NB4 (cell line): Measurements from ENCODE around the gene INO80D.
"Not testable (repeated sequence)": the region's sequence is repeated elsewhere in the genome, so short reads cannot be mapped to it uniquely, and the experiment has no call there.

Experiments
- DNase-seq: peaks from one replicate; pipeline ENCODE4 v3.0.0; 2010; ENCODE audit warnings: low read depth
- H3K4me3 ChIP-seq: one replicate; pipeline ENCODE4 v1.5.1; 2011; ENCODE audit warnings: mild to moderate bottlenecking, low read depth, low read length, moderate library complexity
- MYC ChIP-seq: IDR thresholded peaks from 2 replicates; pipeline ENCODE4 v1.6.1; 2011; ENCODE audit warnings: low read depth, low read length
- POLR2A ChIP-seq: IDR thresholded peaks from 2 replicates; pipeline ENCODE4 v1.6.1; 2011; ENCODE audit warnings: mild to moderate bottlenecking; ENCODE audit not compliant: insufficient read length; ENCODE audit errors: extremely low read depth
- TF ChIP-seq, protein P1 (sequence below): IDR thresholded peaks from one replicate; pipeline ENCODE4 v1.5.1; 2012; ENCODE audit warnings: low read depth, low read length
- TF ChIP-seq, protein P2 (sequence below): IDR thresholded peaks from 2 replicates; pipeline ENCODE4 v1.6.1; 2011; ENCODE audit warnings: low read depth, low read length

Gene INO80D

DNA sequence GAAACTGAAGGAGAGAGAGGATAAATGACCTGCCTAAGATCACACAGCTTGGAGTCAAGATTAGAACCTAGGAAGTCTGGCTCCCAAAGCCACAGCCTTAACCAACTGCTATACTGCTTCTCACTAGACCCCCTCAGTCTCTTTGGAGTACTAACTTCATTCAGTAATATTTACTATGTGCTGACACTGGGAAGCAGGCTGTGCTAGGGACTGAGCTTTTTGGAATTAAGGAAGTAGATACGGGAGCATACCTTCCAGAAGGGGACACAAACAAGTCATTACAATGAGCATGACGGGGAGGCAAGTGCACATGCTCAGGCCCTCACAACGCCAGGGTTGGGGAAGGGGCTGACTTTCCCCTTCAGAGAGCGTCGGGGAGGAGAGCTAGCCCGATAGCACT, 97.7 kb downstream of the INO80D start:
- TF ChIP-seq, protein P1, sequence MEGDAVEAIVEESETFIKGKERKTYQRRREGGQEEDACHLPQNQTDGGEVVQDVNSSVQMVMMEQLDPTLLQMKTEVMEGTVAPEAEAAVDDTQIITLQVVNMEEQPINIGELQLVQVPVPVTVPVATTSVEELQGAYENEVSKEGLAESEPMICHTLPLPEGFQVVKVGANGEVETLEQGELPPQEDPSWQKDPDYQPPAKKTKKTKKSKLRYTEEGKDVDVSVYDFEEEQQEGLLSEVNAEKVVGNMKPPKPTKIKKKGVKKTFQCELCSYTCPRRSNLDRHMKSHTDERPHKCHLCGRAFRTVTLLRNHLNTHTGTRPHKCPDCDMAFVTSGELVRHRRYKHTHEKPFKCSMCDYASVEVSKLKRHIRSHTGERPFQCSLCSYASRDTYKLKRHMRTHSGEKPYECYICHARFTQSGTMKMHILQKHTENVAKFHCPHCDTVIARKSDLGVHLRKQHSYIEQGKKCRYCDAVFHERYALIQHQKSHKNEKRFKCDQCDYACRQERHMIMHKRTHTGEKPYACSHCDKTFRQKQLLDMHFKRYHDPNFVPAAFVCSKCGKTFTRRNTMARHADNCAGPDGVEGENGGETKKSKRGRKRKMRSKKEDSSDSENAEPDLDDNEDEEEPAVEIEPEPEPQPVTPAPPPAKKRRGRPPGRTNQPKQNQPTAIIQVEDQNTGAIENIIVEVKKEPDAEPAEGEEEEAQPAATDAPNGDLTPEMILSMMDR: no peak
- TF ChIP-seq POLR2A (no peak), MYC (no peak)
- TF ChIP-seq, protein P2, sequence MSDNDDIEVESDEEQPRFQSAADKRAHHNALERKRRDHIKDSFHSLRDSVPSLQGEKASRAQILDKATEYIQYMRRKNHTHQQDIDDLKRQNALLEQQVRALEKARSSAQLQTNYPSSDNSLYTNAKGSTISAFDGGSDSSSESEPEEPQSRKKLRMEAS: no peak
- DNase-seq: no peak
- H3K4me3 ChIP-seq: no peak overlapping the region

DNA sequence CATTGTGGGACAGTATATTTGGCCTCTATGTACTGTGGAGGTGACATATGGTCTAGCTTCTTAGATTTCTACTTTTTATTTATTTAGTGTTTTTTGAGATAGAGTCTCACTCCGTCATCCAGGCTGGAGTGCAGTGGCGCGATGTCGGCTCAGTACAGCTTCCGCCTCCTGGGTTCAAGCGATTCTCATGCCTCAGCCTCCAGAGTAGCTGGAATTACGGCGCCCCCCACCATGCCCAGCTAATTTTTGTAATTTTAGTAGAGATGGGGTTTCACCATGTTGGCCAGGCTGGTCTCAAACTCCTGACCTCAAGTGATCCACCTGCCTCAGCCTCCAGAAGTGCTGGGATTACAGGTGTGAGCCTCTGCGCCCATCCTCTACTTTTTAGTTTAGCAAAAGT, 99.6 kb downstream of the INO80D start:
- DNase-seq, H3K4me3 ChIP-seq: not testable (repeated sequence)

DNA sequence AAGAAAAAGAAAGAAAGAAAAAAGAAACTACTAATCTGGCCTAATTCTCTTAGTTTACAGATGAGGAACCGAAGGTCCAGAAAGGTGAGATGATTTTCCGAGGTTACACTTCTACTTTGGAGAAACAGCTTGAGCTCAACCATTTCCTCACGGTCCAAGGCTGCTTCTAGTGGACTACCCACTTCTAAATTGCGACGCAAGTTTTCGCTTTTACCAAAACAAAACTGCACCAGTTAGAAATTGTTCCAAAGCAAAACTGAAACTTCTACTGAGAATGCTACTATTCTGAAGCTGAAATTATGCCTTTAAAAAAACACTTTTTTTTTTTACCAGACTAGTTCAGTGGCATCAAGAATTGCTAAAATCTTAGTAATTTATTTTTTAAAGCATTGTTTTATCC, 101.6 kb downstream of the INO80D start:
- H3K4me3 ChIP-seq: no peak overlapping the region
- TF ChIP-seq MYC: no peak
- TF ChIP-seq, protein P1: no peak
- TF ChIP-seq, protein P2: no peak
- TF ChIP-seq POLR2A: no peak
- no peak for DNase-seq

DNA sequence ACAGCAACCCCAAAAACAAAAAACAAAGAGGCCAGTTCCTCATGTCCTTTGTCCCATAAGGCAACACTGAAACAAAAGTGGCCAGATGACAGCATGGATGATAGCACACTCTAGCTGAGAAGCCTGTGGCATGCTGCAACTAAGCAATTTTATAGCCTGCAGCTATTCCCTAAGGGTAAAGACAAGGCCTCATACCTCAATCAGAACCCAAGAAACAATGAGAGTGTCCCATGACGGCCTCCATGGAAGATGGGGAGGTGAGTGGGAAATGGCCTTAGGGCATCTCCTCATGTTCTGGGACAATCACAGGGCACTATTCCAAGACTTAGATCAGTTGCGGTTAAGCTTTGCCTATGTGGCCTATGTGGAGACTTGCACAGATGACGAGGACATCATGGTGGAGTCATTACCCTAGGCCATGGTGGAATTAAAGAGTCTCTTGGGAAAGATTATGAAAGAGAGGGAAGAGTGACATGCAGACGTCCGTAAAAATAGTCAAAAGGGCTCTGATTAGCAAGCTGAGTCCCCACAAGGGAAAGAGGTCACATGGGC, 103.1 kb downstream of the INO80D start:
- no peak for DNase-seq
- TF ChIP-seq MYC (no peak), POLR2A (no peak)
- TF ChIP-seq, protein P1: no peak
- H3K4me3 ChIP-seq: no peak overlapping the region

DNA sequence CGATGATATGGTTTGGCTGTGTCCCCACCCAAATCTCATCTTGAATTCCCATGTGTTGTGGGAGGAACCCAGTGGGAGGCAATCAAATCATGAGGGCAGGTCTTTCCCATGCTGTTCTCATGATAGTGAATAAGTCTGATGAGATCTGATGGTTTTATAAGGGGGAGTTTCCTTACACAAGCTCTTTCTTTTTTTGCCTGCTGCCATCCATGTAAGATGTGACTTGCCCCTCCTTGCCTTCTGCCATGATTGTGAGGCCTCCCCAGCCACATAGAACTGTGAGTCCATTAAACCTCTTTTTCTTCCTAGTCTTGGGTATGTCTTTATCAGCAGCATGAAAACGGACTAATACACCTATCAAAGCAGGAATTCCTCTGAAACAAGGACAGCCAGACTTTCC, 107.2 kb downstream of the INO80D start:
- not testable (repeated sequence) for H3K4me3 ChIP-seq, DNase-seq

DNA sequence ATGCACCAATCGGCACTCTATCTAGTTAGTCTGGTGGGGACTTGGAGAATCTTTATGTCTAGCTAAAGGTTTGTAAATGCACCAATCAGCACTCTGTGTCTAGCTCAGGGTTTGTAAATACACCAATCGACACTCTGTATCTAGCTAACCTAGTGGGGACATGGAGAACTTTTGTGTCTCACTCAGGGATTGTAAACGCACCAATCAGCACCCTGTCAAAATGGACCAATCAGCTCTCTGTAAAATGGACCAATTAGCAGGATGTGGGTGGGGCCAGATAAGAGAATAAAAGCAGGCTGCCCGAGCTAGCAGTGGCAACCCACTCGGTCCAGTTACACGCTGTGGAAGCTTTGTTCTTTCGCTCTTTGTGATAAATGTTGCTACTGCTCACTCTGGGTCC, 108.3 kb downstream of the INO80D start:
- H3K4me3 ChIP-seq, DNase-seq: not testable (repeated sequence)

DNA sequence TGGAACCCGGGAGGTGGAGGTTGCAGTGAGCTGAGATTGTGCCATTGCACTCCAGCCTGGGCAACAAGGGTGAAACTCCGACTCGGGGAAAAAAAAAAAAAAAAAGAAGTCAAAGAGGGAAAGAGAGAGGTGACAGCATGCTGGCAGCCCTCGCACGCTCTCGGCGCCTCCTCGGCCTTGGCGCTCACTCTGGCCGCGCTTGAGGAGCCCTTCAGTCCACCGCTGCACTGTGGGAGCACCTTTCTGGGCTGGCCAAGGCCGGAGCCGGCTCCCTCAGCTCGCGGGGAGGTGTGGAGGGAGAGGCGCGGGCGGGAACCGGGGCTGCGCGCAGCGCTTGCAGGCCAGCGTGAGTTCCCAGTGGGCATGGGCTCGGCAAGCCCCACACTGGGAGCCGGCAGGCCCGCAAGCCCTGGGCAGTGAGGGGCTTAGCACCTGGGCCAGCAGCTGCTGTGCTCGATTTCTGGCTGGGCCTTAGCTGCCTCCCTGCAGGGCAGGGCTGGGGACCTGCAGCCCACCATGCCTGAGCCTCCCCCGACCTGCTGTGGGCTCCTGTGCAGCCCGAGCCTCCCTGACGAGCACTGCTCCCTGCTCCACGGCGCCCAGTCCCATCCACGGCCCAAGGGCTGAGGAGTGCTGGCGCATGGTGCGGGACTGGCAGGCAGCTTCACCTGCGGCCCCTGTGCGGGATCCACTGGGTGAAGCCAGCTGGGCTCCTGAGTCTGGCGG, 108.9 kb downstream of the INO80D start:
- not testable (repeated sequence) for DNase-seq, H3K4me3 ChIP-seq

DNA sequence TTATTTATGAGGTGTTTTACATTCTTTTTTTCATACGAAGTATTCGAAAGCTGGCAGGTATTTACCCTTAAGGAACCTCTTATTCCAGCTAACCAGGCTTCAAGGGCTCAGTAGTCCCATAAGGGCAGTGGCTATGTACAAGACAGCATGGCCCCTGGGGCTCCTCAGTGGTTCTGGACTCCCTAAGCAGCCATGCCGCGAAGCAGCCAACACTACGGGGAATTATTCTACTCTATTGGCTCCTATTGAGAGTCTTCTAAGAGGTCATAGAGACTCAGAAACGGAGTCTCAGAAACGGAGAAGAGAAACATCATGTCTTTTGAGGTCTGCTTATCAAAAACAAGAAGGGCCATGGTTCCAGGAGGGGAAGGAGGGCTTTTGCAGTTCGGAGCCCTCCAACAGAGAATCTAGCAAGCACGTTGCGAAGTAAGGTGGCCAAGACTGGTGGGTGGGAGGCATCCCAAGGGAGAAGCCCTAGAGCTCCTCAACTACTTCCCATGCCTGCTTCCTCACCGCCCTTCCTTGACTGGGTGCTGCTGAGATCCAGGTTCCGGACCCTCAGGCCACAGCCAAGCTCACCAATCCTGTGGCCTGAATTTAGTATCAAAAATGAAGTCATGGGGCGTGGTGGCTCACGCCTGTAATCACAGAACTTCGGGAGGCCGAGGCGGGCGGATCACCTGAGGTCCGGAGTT, 109.7 kb downstream of the INO80D start:
- no peak overlapping the region for H3K4me3 ChIP-seq
- TF ChIP-seq, protein P1: no peak
- TF ChIP-seq MYC (no peak), POLR2A (no peak)
- TF ChIP-seq, protein P2: no peak
- no peak for DNase-seq
